ENCODE measurements around the gene SPIC.

SPIC gene

GRCh38 chr12:101485021-101485420 lies 9.9 kb downstream of the SPIC start:
- Histone ChIP-seq H3K27ac (ENCODE audit: low read length) (no peak overlapping the region), H3F3A (ENCODE audit: insufficient read depth, low read length) (no peaks in the 10 kb centered on the region), H3K36me3 (replicated peaks; ENCODE audit: insufficient read depth, low read length) (no peaks in the 10 kb centered on the region), H3K79me2 (ENCODE audit: low read length) (no peaks in the 10 kb centered on the region), H3K9me3 (replicated peaks; ENCODE audit: insufficient read depth, low read length) (no peaks in the 10 kb centered on the region), H3K4me1 (ENCODE audit: low read length) (no peaks in the 10 kb centered on the region), H3K4me2 (ENCODE audit: low read depth, low read length) (no peak overlapping the region), H3K9me2 (replicated peaks; ENCODE audit: insufficient read depth, low read length) (no peaks in the 10 kb centered on the region), H4K20me1 (ENCODE audit: insufficient read depth, low read length) (no peaks in the 10 kb centered on the region), H3K27me3 (replicated peaks; ENCODE audit: insufficient read depth, low read length) (no peaks in the 10 kb centered on the region), H3K4me3 (ENCODE audit: low read length) (no peak overlapping the region), H3K9ac (ENCODE audit: low read length) (no peak overlapping the region), H2AFZ (ENCODE audit: low read length) (no peak overlapping the region)
- DNase-seq: no peak
- TF ChIP-seq EZH2 (optimal IDR thresholded peaks at IDR 0.05; ENCODE audit: low read depth, low read length) (no peak), CTCF (IDR thresholded peaks at IDR 0.05; ENCODE audit: low read length) (no peak), EZH2phosphoT487 (IDR thresholded peaks at IDR 0.05; ENCODE audit: low read length) (no peak)

GRCh38 chr12:101488469-101488868 lies 13.3 kb downstream of the SPIC start:
- no peaks in the 10 kb centered on the region for H3F3A ChIP-seq (ENCODE audit: insufficient read depth, low read length)
- H2AFZ ChIP-seq (ENCODE audit: low read length): no peak overlapping the region
- no peak overlapping the region for H3K4me2 ChIP-seq (ENCODE audit: low read depth, low read length)
- no peaks in the 10 kb centered on the region for H3K36me3 ChIP-seq (replicated peaks; ENCODE audit: insufficient read depth, low read length)
- H3K4me3 ChIP-seq (ENCODE audit: low read length): no peak overlapping the region
- H3K9me3 ChIP-seq (replicated peaks; ENCODE audit: insufficient read depth, low read length): no peaks in the 10 kb centered on the region
- H3K9ac ChIP-seq (ENCODE audit: low read length): no peak overlapping the region
- TF ChIP-seq EZH2 (optimal IDR thresholded peaks at IDR 0.05; ENCODE audit: low read depth, low read length): no peak
- TF ChIP-seq EZH2phosphoT487 (IDR thresholded peaks at IDR 0.05; ENCODE audit: low read length): no peak
- TF ChIP-seq CTCF (IDR thresholded peaks at IDR 0.05; ENCODE audit: low read length): no peak
- H3K4me1 ChIP-seq (ENCODE audit: low read length): no peaks in the 10 kb centered on the region
- DNase-seq: no peak
- no peaks in the 10 kb centered on the region for H3K9me2 ChIP-seq (replicated peaks; ENCODE audit: insufficient read depth, low read length)
- no peaks in the 10 kb centered on the region for H3K79me2 ChIP-seq (ENCODE audit: low read length)
- no peaks in the 10 kb centered on the region for H3K27me3 ChIP-seq (replicated peaks; ENCODE audit: insufficient read depth, low read length)
- no peaks in the 10 kb centered on the region for H4K20me1 ChIP-seq (ENCODE audit: insufficient read depth, low read length)
- no peak overlapping the region for H3K27ac ChIP-seq (ENCODE audit: low read length)

- Histone ChIP-seq H3K27me3 (replicated peaks; ENCODE audit: insufficient read depth, low read length) (no peaks in the 10 kb centered on the region), H3K79me2 (ENCODE audit: low read length) (no peaks in the 10 kb centered on the region), H3K9ac (ENCODE audit: low read length) (no peak overlapping the region), H2AFZ (ENCODE audit: low read length) (no peak overlapping the region), H3F3A (ENCODE audit: insufficient read depth, low read length) (no peaks in the 10 kb centered on the region), H4K20me1 (ENCODE audit: insufficient read depth, low read length) (no peaks in the 10 kb centered on the region), H3K4me2 (ENCODE audit: low read depth, low read length) (no peak overlapping the region), H3K4me1 (ENCODE audit: low read length) (no peaks in the 10 kb centered on the region), H3K27ac (ENCODE audit: low read length) (no peak overlapping the region), H3K36me3 (replicated peaks; ENCODE audit: insufficient read depth, low read length) (no peaks in the 10 kb centered on the region), H3K9me2 (replicated peaks; ENCODE audit: insufficient read depth, low read length) (no peaks in the 10 kb centered on the region), H3K4me3 (ENCODE audit: low read length) (no peak overlapping the region), H3K9me3 (replicated peaks; ENCODE audit: insufficient read depth, low read length) (no peaks in the 10 kb centered on the region)
- TF ChIP-seq EZH2 (optimal IDR thresholded peaks at IDR 0.05; ENCODE audit: low read depth, low read length) (no peak), CTCF (IDR thresholded peaks at IDR 0.05; ENCODE audit: low read length) (peak; percentile 66), EZH2phosphoT487 (IDR thresholded peaks at IDR 0.05; ENCODE audit: low read length) (no peak)
- peak; percentile 55 for DNase-seq
These were observed 15.3 kb downstream of the SPIC start for GRCh38 chr12:101490286-101490920.

All from MM.1S (cell line).